Natural killer cell treated with Interleukin-12 subunit alpha and Interleukin-12 subunit beta and Interleukin-15 and Interleukin-18, amount 100 ng/mL, for 72 hours (primary cell): ENCODE measurements around the gene MT3. TPM values are rescaled to one million over a fixed set of nuclear protein-coding genes. Genes with fewer than 3 reads are reported as not detected.
A peak's percentile ranks its signal among the peaks of the same experiment; 100 is the strongest.

Experiments
- ATAC-seq, 2 donors: fragments of 150-1000 bp; cut with Tn5 transposase in 1 of 2; sonication (Bioruptor Pico), chemical (Tn5 transposase) in 1 of 2; 2 replicates each; pipeline ENCODE4 v1.10.0; 2021
- DNase-seq: peaks from one replicate; pipeline ENCODE4 v3.0.0; 2022; ENCODE audit warnings: low spot score
- H3K27ac Mint-ChIP-seq, 2 donors: 1 replicate in 1 of 2; 2 replicates in 1 of 2; pipeline ENCODE4 v1.8.0; 2022; ENCODE audit warnings: mixed read lengths in 2 of 2, mild to moderate bottlenecking in 1 of 2, moderate library complexity in 1 of 2
- H3K27me3 Mint-ChIP-seq, 2 donors: 1 replicate in 1 of 2; 2 replicates in 1 of 2; pipeline ENCODE4 v1.8.0; 2022; ENCODE audit warnings: mixed read lengths in 2 of 2
- H3K36me3 Mint-ChIP-seq: one replicate; pipeline ENCODE4 v1.8.0; 2022; ENCODE audit warnings: mixed read lengths
- H3K4me1 Mint-ChIP-seq, 2 donors: 1 replicate in 1 of 2; 2 replicates in 1 of 2; pipeline ENCODE4 v1.8.0; 2022; ENCODE audit warnings: low read depth in 2 of 2, mixed read lengths in 2 of 2, mild to moderate bottlenecking in 1 of 2
- H3K4me3 Mint-ChIP-seq: one replicate; pipeline ENCODE4 v1.8.0; 2022; ENCODE audit warnings: mixed read lengths
- H3K9me3 Mint-ChIP-seq: 2 replicates; pipeline ENCODE4 v1.8.0; 2022; ENCODE audit warnings: mixed read lengths
- total RNA-seq, 2 donors: library from RNA; stranded (reverse); gene quantifications; one replicate each; pipeline ENCODE4 v1.2.3, GENCODE V29; 2022

The MT3 gene
- total RNA-seq, 2 donors from 2014 or later, result 0.70 to 4.2 TPM

DNA sequence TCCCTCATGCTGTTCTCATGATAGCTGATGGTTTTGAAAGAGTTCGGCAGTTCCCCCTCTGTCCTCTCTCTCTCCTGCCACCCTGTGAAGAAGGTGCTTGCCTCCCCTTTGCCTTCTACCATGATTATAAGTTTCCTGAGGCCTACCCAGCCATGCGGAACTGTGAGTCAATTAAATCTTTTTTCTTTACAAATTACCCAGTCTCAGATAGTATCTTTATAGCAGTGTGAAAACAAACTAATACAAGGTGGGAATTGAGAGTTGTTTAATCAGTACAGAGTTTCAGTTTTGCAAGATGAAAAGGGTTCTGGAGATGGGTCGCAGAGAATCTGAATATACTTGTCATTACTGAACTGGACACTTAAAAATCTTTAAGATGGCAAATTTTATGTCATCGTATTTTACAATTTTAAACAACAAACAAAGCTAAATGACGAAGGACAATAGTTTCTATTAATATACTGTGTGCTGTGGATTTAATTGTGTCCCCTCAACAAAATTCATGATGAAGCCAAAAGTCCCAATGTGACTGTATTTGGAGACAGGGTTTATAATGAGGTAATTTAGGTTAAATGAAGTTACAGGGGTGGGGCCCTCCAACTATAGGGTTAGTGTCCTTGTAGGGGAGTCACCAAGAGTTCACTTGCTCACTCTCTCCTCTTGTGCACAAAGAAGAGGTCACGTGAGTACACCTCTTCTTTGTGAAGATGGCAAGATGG lies 4.4 kb downstream of the MT3 start:
- no peak overlapping the region for H3K27ac Mint-ChIP-seq
- H3K27me3 Mint-ChIP-seq, result peaks cover 21 to 24% of the 10 kb centered on the region in 2 donors
- H3K9me3 Mint-ChIP-seq, result no peaks in the 10 kb centered on the region
- DNase-seq (no peak), ATAC-seq (no peak)
- peaks cover 0 to 10% of the 10 kb centered on the region in 2 donors for H3K4me1 Mint-ChIP-seq
- H3K4me3 Mint-ChIP-seq, result no peak overlapping the region
- no peaks in the 10 kb centered on the region for H3K36me3 Mint-ChIP-seq

- Mint-ChIP-seq H3K4me3 (no peak overlapping the region), H3K27me3 (peaks cover 18 to 20% of the 10 kb centered on the region in 2 donors), H3K9me3 (no peaks in the 10 kb centered on the region), H3K4me1 (peaks cover 0 to 7% of the 10 kb centered on the region in 2 donors), H3K36me3 (no peaks in the 10 kb centered on the region), H3K27ac (no peak overlapping the region)
- DNase-seq (no peak), ATAC-seq (no peak)
Observed at GRCh38 chr16:56594292-56594619, 4.9 kb downstream of the MT3 start.

GRCh38 chr16:56600398-56600999 lies 11.2 kb downstream of the MT3 start:
- no peaks in the 10 kb centered on the region for H3K36me3 Mint-ChIP-seq
- H3K9me3 Mint-ChIP-seq, result no peaks in the 10 kb centered on the region
- H3K27ac Mint-ChIP-seq, result no peak overlapping the region
- peaks cover 7 to 16% of the 10 kb centered on the region in 2 donors for H3K4me1 Mint-ChIP-seq
- H3K4me3 Mint-ChIP-seq, result no peak overlapping the region
- DNase-seq (no peak), ATAC-seq (peak; percentile 43 to 50)
- peaks cover 8 to 23% of the 10 kb centered on the region in 2 donors for H3K27me3 Mint-ChIP-seq

- H3K4me3 Mint-ChIP-seq, result no peak overlapping the region
- peaks cover 10 to 22% of the 10 kb centered on the region in 2 donors for H3K4me1 Mint-ChIP-seq
- H3K27me3 Mint-ChIP-seq, result peaks cover 8 to 23% of the 10 kb centered on the region in 2 donors
- DNase-seq, result no peak
- no peak for ATAC-seq
- H3K36me3 Mint-ChIP-seq, result no peaks in the 10 kb centered on the region
- no peaks in the 10 kb centered on the region for H3K9me3 Mint-ChIP-seq
- no peak overlapping the region for H3K27ac Mint-ChIP-seq
Observed at GRCh38 chr16:56601325-56601724, 12.0 kb downstream of the MT3 start.

DNA sequence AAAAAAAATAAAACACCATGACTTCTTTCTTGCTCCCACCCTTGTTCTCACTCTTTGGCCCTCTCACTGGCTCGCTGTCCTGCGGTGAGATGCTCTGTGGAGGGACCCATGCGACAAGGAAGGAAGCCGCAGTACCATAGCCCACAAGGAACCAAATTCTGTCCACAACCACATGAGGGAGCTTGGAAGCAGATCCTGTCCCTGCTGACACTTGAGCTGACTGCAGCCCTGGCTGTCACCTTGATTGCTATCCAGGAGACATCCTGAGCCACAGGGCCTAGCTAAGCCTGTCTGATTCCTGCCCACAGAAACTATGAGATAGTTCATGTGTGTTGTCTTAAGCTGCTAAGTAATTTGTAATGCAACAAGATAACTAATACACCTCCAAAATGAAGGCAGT lies 14.3 kb downstream of the MT3 start:
- Mint-ChIP-seq H3K4me1 (peaks cover 27 to 34% of the 10 kb centered on the region in 2 donors), H3K4me3 (no peak overlapping the region), H3K27ac (no peak overlapping the region), H3K27me3 (peaks cover 6 to 15% of the 10 kb centered on the region in 2 donors), H3K9me3 (no peaks in the 10 kb centered on the region), H3K36me3 (no peaks in the 10 kb centered on the region)
- DNase-seq (no peak), ATAC-seq (no peak)

- ATAC-seq (no peak), DNase-seq (no peak)
- peaks cover 39% of the 10 kb centered on the region in 2 donors for H3K4me1 Mint-ChIP-seq
- peaks cover 4% of the 10 kb centered on the region for H3K36me3 Mint-ChIP-seq
- H3K4me3 Mint-ChIP-seq, result no peak overlapping the region
- no peaks in the 10 kb centered on the region for H3K9me3 Mint-ChIP-seq
- H3K27ac Mint-ChIP-seq, result peak overlapping the region in 1 of 2 donors; percentile 97
- peaks cover 6 to 14% of the 10 kb centered on the region in 2 donors for H3K27me3 Mint-ChIP-seq
Observed at GRCh38 chr16:56604966-56605365, 15.6 kb downstream of the MT3 start.

DNA sequence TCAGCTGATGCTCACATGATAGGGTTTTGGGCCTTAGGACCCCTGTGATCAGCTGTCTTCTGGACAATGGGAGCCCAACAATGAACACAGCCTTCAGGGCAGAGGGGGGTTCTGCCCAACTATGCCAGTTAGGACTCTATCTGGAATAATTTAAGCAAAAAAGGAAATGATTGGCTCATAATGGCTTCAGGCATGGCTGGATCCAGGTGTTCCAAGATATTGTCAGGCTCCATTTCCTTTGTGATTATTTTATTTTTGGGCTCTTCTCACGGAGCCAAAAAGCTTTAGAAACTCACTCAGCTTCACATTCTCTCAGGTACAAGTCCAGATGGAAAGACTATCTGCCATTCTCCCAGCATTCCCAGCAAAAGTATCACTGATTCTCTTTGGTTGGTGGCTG lies 16.1 kb downstream of the MT3 start:
- DNase-seq (no peak), ATAC-seq (no peak)
- Mint-ChIP-seq H3K9me3 (no peaks in the 10 kb centered on the region), H3K27ac (peak overlapping the region; percentile 89 to 97), H3K4me1 (peaks cover 40% of the 10 kb centered on the region in 2 donors), H3K27me3 (peaks cover 1 to 9% of the 10 kb centered on the region in 2 donors), H3K36me3 (peaks cover 4% of the 10 kb centered on the region), H3K4me3 (no peak overlapping the region)

- H3K4me3 Mint-ChIP-seq, result peak overlapping the region; percentile 70
- H3K9me3 Mint-ChIP-seq, result no peaks in the 10 kb centered on the region
- peaks cover 4% of the 10 kb centered on the region for H3K36me3 Mint-ChIP-seq
Observed at GRCh38 chr16:56606071-56606475, 16.7 kb downstream of the MT3 start.

DNA sequence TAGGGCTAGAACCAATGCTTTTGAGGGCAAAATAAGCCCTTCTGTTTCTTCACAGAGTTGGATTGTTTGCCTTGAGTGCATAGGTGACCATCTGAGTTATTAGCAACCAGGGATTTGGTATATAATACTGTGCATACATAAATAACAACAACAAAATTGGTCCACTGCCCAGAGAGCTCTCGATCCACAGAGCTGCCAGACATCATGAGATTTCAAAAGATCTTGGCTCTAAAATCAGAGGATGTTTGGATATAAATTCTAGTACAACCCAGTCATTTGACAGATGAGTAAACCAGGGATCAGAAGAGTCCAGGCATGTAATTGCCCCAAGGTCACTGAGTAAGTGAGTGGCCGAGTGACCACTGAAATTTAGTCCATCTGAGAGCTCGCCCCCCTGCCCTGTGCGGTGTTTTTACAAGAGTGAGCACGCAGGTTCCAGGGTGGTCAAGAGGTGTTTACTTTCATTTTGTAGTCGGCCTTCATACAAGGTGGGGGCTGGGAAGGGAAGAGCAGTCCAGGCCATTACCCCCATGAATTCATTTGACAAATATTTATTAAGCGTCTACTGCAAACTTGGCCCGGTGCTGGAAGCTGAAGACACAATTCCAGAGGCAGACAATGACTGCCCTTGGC lies 17.3 kb downstream of the MT3 start:
- H3K27ac Mint-ChIP-seq, result peak overlapping the region; percentile 89 to 97
- no peaks in the 10 kb centered on the region for H3K27me3 Mint-ChIP-seq
- peaks cover 4% of the 10 kb centered on the region for H3K36me3 Mint-ChIP-seq
- peak overlapping the region; percentile 70 for H3K4me3 Mint-ChIP-seq
- no peaks in the 10 kb centered on the region for H3K9me3 Mint-ChIP-seq
- DNase-seq, result peak; percentile 61
- H3K4me1 Mint-ChIP-seq, result peaks cover 49% of the 10 kb centered on the region in 2 donors
- ATAC-seq, result no peak

More at GRCh38 chr16:56606071-56606475, 16.7 kb downstream of the MT3 start:
- ATAC-seq, result no peak
- Mint-ChIP-seq H3K27me3 (peaks cover 0 to 3% of the 10 kb centered on the region in 2 donors), H3K27ac (peak overlapping the region; percentile 89 to 97), H3K4me1 (peaks cover 44% of the 10 kb centered on the region in 2 donors)
- peak; percentile 44 for DNase-seq

DNA sequence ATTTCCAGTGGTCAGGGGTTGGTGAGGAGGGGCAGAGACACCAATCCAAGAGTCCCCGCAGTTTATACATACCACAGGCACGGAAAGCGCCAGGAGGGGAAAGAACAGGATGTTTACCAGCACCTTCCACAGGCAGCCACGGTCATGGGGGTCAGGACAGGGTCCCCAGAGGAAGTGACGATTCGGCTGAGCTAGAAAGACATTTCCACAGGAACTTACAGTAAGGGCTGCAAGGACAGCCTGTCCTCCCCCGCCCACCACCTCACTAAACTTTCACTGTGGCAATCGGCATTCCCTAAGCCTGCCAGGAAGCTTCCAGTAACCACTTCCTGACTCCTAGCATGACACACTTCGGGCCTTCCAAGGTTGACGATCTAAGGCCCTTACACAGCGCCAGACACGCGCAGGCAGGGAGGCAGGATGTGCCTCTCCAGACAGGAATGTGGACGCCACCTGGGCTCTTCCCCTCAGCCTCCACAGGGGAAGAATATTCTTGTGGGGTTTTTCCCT lies 17.8 kb downstream of the MT3 start:
- peak overlapping the region; percentile 70 for H3K4me3 Mint-ChIP-seq
- DNase-seq (peak; percentile 62), ATAC-seq (no peak)
- H3K9me3 Mint-ChIP-seq, result no peaks in the 10 kb centered on the region
- peak overlapping the region; percentile 89 to 97 for H3K27ac Mint-ChIP-seq
- H3K4me1 Mint-ChIP-seq, result peaks cover 49 to 51% of the 10 kb centered on the region in 2 donors
- no peaks in the 10 kb centered on the region for H3K27me3 Mint-ChIP-seq
- peaks cover 4% of the 10 kb centered on the region for H3K36me3 Mint-ChIP-seq

- DNase-seq, result no peak
- peak overlapping the region; percentile 97 for H3K4me3 Mint-ChIP-seq
- H3K4me1 Mint-ChIP-seq, result peaks cover 49 to 54% of the 10 kb centered on the region in 2 donors
- no peaks in the 10 kb centered on the region for H3K27me3 Mint-ChIP-seq
- no peak for ATAC-seq
- peak overlapping the region; percentile 89 to 97 for H3K27ac Mint-ChIP-seq
- H3K36me3 Mint-ChIP-seq, result peaks cover 4% of the 10 kb centered on the region
- no peaks in the 10 kb centered on the region for H3K9me3 Mint-ChIP-seq
Observed at GRCh38 chr16:56607675-56608042, 18.3 kb downstream of the MT3 start.

GRCh38 chr16:56608043-56608875 lies 18.9 kb downstream of the MT3 start, which contains the start of gene MT2A:
Gene MT2A, plus strand, starts transcription at chr16:56608584. Its CDS starts 72 bp downstream, at chr16:56608656.
- Mint-ChIP-seq H3K27me3 (no peaks in the 10 kb centered on the region), H3K4me3 (peak within 1 kb of the TSS; percentile 97), H3K9me3 (no peaks in the 10 kb centered on the region), H3K27ac (peak within 1 kb of the TSS; percentile 89 to 97), H3K36me3 (peaks cover 4% of the 10 kb centered on the region), H3K4me1 (peaks cover 49 to 56% of the 10 kb centered on the region in 2 donors)
- ATAC-seq, result peak; percentile 92
- peak; percentile 97 for DNase-seq

DNA sequence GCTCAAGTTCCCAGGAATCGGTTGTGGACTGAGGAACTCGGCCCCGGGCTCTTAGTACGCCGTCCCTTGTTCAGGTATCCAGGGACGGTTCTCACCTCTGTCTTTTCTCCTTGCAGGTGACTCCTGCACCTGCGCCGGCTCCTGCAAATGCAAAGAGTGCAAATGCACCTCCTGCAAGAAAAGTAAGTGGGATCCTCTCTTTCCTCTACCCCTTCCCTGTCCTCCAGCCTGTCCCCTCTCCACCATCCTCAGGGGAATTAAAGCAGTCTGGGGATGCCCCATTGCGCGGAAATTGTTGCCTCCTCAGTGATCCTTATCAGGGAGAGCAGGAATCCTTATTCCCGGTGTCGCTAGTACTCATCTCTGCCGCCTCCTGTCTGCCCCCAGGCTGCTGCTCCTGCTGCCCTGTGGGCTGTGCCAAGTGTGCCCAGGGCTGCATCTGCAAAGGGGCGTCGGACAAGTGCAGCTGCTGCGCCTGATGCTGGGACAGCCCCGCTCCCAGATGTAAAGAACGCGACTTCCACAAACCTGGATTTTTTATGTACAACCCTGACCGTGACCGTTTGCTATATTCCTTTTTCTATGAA lies 19.6 kb downstream of the MT3 start:
- no peaks in the 10 kb centered on the region for H3K9me3 Mint-ChIP-seq
- H3K27me3 Mint-ChIP-seq, result no peaks in the 10 kb centered on the region
- peak overlapping the region; percentile 89 to 97 for H3K27ac Mint-ChIP-seq
- peaks cover 4% of the 10 kb centered on the region for H3K36me3 Mint-ChIP-seq
- ATAC-seq (no peak), DNase-seq (no peak)
- peaks cover 51 to 60% of the 10 kb centered on the region in 2 donors for H3K4me1 Mint-ChIP-seq
- peak overlapping the region; percentile 97 for H3K4me3 Mint-ChIP-seq
